Astrocyte (in vitro differentiated cells and primary cell): ENCODE data around the gene TBC1D19.

Experiments used
- EZH2 ChIP-seq: IDR thresholded peaks from 2 replicates; pipeline ENCODE4 v1.6.1; 2012; ENCODE audit warnings: mild to moderate bottlenecking, low read length, inconsistent platforms; ENCODE audit not compliant: insufficient read depth
- TF ChIP-seq, protein P1 (sequence below): IDR thresholded peaks from 2 replicates; pipeline ENCODE4 v1.5.1; 2011; ENCODE audit warnings: low read depth, mild to moderate bottlenecking, inconsistent platforms, low read length, moderate library complexity; ENCODE audit not compliant: insufficient read depth

DNA sequence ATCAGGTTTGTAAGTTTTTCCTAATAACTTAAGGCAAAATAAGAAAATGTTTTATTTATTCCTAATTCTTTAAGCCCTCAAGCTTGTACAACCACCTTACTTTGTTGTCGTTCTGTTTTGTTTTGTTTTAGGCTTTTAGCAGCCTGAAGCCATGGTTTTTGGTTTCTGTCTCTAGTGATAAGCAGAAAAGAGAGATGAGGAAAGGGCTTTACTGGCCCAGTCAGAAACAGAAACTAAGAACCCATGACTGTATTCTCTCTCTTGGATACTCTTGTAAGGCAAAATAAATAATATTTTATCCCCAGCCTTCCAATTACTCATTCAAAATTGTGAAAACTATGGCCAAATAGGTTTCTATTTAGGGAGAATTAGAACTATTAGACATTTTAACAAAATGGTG is 29.4 kb downstream of the TBC1D19 start:
- TF ChIP-seq EZH2 = no peak
- TF ChIP-seq, protein P1, sequence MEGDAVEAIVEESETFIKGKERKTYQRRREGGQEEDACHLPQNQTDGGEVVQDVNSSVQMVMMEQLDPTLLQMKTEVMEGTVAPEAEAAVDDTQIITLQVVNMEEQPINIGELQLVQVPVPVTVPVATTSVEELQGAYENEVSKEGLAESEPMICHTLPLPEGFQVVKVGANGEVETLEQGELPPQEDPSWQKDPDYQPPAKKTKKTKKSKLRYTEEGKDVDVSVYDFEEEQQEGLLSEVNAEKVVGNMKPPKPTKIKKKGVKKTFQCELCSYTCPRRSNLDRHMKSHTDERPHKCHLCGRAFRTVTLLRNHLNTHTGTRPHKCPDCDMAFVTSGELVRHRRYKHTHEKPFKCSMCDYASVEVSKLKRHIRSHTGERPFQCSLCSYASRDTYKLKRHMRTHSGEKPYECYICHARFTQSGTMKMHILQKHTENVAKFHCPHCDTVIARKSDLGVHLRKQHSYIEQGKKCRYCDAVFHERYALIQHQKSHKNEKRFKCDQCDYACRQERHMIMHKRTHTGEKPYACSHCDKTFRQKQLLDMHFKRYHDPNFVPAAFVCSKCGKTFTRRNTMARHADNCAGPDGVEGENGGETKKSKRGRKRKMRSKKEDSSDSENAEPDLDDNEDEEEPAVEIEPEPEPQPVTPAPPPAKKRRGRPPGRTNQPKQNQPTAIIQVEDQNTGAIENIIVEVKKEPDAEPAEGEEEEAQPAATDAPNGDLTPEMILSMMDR = no peak
